ENCODE results near the gene GID4. TPM values are rescaled to one million over a fixed set of nuclear protein-coding genes. Genes with fewer than 3 reads are reported as not detected.

The GID4 gene
- total RNA-seq, 1 donor from 2014 or later, result 8.2 TPM

DNA sequence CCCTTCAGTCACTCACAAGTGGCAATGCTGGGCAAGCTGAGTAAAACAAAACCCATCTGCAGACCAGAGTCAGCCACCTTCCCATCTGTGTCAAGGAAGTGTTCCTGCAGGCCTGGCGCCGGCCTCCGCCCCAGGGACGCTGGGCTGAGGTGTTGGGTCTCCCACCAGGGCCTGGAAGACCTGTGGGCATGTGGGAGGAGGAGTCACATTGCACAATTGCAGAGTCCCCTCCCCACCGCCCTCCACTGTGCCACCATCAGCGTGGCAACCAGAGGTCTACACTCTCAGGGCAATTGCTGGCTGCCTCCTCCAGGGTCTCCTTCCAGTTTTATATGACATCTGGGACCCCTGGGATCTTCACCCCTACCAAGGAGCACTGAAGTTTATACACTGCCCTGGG is 66.4 kb downstream of the GID4 start:
- Mint-ChIP-seq H3K36me3 (ENCODE audit: unreplicated experiment) (no peaks in the 10 kb centered on the region), H3K4me3 (ENCODE audit: unreplicated experiment) (no peak overlapping the region), H3K9me3 (ENCODE audit: unreplicated experiment) (peaks cover 6% of the 10 kb centered on the region), H3K4me1 (ENCODE audit: low read depth, unreplicated experiment) (peaks cover 3% of the 10 kb centered on the region), H3K27me3 (ENCODE audit: unreplicated experiment) (no peaks in the 10 kb centered on the region), H3K27ac (ENCODE audit: unreplicated experiment) (peak overlapping the region; percentile 33)
- no peak for TF ChIP-seq CTCF (IDR thresholded peaks at IDR 0.05; ENCODE audit: partially characterized antibody, unreplicated experiment)
- DNase-seq, result no peak

GRCh38 chr17:18106211-18106610 is 67.0 kb downstream of the GID4 start:
- H3K4me3 Mint-ChIP-seq (ENCODE audit: unreplicated experiment), result no peak overlapping the region
- H3K27me3 Mint-ChIP-seq (ENCODE audit: unreplicated experiment), result no peaks in the 10 kb centered on the region
- no peaks in the 10 kb centered on the region for H3K36me3 Mint-ChIP-seq (ENCODE audit: unreplicated experiment)
- H3K9me3 Mint-ChIP-seq (ENCODE audit: unreplicated experiment), result peaks cover 6% of the 10 kb centered on the region
- DNase-seq, result no peak
- TF ChIP-seq CTCF (IDR thresholded peaks at IDR 0.05; ENCODE audit: partially characterized antibody, unreplicated experiment), result no peak
- no peak overlapping the region for H3K27ac Mint-ChIP-seq (ENCODE audit: unreplicated experiment)
- peaks cover 3% of the 10 kb centered on the region for H3K4me1 Mint-ChIP-seq (ENCODE audit: low read depth, unreplicated experiment)

DNA sequence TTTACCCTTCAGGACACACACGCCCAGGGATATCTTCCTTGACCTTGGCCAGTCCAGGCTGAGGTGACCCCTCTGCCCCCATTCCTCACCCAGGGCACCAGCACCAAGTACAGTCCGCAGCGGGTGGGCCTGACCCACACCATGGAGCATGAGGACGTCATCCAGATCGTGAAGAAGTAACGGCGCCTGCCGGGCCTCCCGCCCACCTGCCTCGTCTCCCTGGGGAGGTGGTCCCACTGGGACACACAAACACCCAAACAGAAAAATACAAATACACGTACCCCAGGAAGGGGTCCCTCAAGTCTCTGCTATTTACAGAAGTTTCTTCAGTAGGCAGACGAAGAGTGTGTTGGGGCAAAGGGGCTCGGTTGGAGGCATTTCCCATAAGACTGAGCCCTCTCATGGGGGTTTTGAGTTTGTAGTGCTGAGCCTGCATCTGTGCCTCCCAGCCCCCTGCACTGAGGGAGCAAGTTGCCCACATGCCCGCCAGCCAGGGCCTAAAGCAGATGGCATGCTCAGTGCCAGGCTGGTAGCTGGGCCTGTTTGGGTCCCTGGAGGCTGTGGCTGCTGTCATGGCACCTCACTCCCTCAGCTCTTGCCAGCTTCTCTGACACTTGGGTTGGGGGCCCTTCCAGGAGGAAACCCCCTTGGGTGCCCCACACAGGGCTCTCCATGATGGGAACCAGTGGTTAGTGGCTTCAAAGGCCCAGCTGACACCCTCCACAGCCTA is 68.0 kb downstream of the GID4 start:
- Mint-ChIP-seq H3K4me1 (ENCODE audit: low read depth, unreplicated experiment) (peaks cover 5% of the 10 kb centered on the region), H3K27ac (ENCODE audit: unreplicated experiment) (no peak overlapping the region), H3K36me3 (ENCODE audit: unreplicated experiment) (no peaks in the 10 kb centered on the region), H3K9me3 (ENCODE audit: unreplicated experiment) (peaks cover 8% of the 10 kb centered on the region), H3K4me3 (ENCODE audit: unreplicated experiment) (peak overlapping the region; percentile 34), H3K27me3 (ENCODE audit: unreplicated experiment) (no peaks in the 10 kb centered on the region)
- no peak for DNase-seq
- no peak for TF ChIP-seq CTCF (IDR thresholded peaks at IDR 0.05; ENCODE audit: partially characterized antibody, unreplicated experiment)

- H3K27ac Mint-ChIP-seq (ENCODE audit: unreplicated experiment), result peak overlapping the region; percentile 43
- no peaks in the 10 kb centered on the region for H3K27me3 Mint-ChIP-seq (ENCODE audit: unreplicated experiment)
- peaks cover 8% of the 10 kb centered on the region for H3K9me3 Mint-ChIP-seq (ENCODE audit: unreplicated experiment)
- no peak for DNase-seq
- H3K36me3 Mint-ChIP-seq (ENCODE audit: unreplicated experiment), result no peaks in the 10 kb centered on the region
- TF ChIP-seq CTCF (IDR thresholded peaks at IDR 0.05; ENCODE audit: partially characterized antibody, unreplicated experiment), result no peak
- H3K4me3 Mint-ChIP-seq (ENCODE audit: unreplicated experiment), result no peak overlapping the region
- H3K4me1 Mint-ChIP-seq (ENCODE audit: low read depth, unreplicated experiment), result peaks cover 5% of the 10 kb centered on the region
These were observed 68.8 kb downstream of the GID4 start for GRCh38 chr17:18107971-18108370.

Measured in glutamatergic neuron (in vitro differentiated cells).